Superior temporal gyrus (tissue), 1 donor: ENCODE measurements around the gene INPP5A.

ENCODE experiments used
- DNase-seq: peaks from one replicate; pipeline ENCODE4 v3.0.0-alpha.2; 2016; ENCODE audit errors: extremely low spot score

The INPP5A gene

GRCh38 chr10:132802048-132802447, 264.5 kb downstream of the INPP5A start:
- DNase-seq, result no peak

GRCh38 chr10:132802694-132803320, 265.2 kb downstream of the INPP5A start:
- no peak for DNase-seq

GRCh38 chr10:132803416-132804210, 266.0 kb downstream of the INPP5A start:
- DNase-seq, result no peak

- no peak for DNase-seq
Measured at GRCh38 chr10:132804287-132804686, 266.7 kb downstream of the INPP5A start.

GRCh38 chr10:132804785-132805426, 267.3 kb downstream of the INPP5A start:
- DNase-seq, result no peak

GRCh38 chr10:132805599-132805998, 268.0 kb downstream of the INPP5A start:
- DNase-seq, result no peak

GRCh38 chr10:132806110-132806509, 268.5 kb downstream of the INPP5A start:
- no peak for DNase-seq

- DNase-seq, result no peak
Measured at GRCh38 chr10:132806561-132807003, 269.0 kb downstream of the INPP5A start.

- no peak for DNase-seq
Measured at GRCh38 chr10:132807621-132808049, 270.0 kb downstream of the INPP5A start.

GRCh38 chr10:132808383-132809231, 271.0 kb downstream of the INPP5A start:
- no peak for DNase-seq

- DNase-seq, result no peak
Measured at GRCh38 chr10:132809232-132810140, 271.9 kb downstream of the INPP5A start.

- no peak for DNase-seq
Measured at GRCh38 chr10:132810141-132810806, 272.7 kb downstream of the INPP5A start.

GRCh38 chr10:132810807-132811700, 273.5 kb downstream of the INPP5A start:
- no peak for DNase-seq

- no peak for DNase-seq
Measured at GRCh38 chr10:132811891-132812481, 274.4 kb downstream of the INPP5A start.

GRCh38 chr10:132812520-132812919, 274.9 kb downstream of the INPP5A start:
- no peak for DNase-seq

- no peak for DNase-seq
Measured at GRCh38 chr10:132813001-132813401, 275.4 kb downstream of the INPP5A start.

GRCh38 chr10:132813560-132814468, 276.2 kb downstream of the INPP5A start:
- DNase-seq, result no peak

GRCh38 chr10:132814469-132814856, 276.9 kb downstream of the INPP5A start:
- no peak for DNase-seq
